Ovary (tissue), 3 donors: ENCODE measurements around the gene TLR6.

ENCODE experiments used
- POLR2A ChIP-seq: fragments of 450-650 bp; IDR thresholded peaks from one replicate; pipeline ENCODE4 v1.6.1; 2017; ENCODE audit warnings: antibody characterized with exemption, mild to moderate bottlenecking, moderate library complexity
- TF ChIP-seq, protein P1 (sequence below), 3 donors: fragments of 450-650 bp in 2 of 3; fragments of 200-600 bp in 1 of 3; IDR thresholded peaks; one replicate each; pipeline versions ENCODE4 v1.5.1 to v1.8.0; 2016 to 2022; ENCODE audit warnings: antibody characterized with exemption in 3 of 3, mild to moderate bottlenecking in 1 of 3
- donor health status: DM: no; HTN: no; CAD: no.

DNA sequence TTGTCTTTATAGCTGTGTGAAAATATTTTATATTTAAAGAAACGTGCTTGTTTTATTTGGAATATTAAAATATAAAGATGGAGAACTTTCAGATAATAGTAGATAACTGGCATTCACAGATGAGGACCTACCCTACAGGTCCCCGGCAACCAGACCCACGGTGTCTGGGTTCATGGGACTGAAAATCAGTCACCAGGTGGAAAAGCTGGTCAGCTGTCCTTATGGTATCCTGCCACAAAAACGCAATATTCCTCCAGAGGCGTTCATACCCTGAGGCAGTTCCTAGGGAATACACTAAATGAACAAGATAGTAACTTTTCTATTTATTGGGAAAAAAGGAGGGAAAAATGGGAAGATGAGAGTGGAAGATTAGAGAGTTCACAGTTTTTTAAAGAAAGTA, 1.2 kb downstream of the TLR6 start:
- TF ChIP-seq, protein P1, sequence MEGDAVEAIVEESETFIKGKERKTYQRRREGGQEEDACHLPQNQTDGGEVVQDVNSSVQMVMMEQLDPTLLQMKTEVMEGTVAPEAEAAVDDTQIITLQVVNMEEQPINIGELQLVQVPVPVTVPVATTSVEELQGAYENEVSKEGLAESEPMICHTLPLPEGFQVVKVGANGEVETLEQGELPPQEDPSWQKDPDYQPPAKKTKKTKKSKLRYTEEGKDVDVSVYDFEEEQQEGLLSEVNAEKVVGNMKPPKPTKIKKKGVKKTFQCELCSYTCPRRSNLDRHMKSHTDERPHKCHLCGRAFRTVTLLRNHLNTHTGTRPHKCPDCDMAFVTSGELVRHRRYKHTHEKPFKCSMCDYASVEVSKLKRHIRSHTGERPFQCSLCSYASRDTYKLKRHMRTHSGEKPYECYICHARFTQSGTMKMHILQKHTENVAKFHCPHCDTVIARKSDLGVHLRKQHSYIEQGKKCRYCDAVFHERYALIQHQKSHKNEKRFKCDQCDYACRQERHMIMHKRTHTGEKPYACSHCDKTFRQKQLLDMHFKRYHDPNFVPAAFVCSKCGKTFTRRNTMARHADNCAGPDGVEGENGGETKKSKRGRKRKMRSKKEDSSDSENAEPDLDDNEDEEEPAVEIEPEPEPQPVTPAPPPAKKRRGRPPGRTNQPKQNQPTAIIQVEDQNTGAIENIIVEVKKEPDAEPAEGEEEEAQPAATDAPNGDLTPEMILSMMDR (IDR thresholded peaks at IDR 0.05) = no peak
- no peak for TF ChIP-seq POLR2A
